ENCODE measurements around the gene GNG7. TPM values are rescaled to one million over a fixed set of nuclear protein-coding genes. Genes with fewer than 3 reads are reported as not detected.

The GNG7 gene
- polyA plus RNA-seq, 3 donors: 1.1 to 1.6 (median 1.3) TPM

GRCh38 chr19:2478756-2479555 is 223.5 kb downstream of the GNG7 start:
- under 1% methylated on average over 33 of the region's 39 CpGs for WGBS (ENCODE audit: insufficient coverage)
- peaks cover 46% of the 10 kb centered on the region for H4K20me1 ChIP-seq (ENCODE audit: insufficient read depth, low read length)
- Mint-ChIP-seq H3K36me3 (peaks cover 16 to 19% of the 10 kb centered on the region in 2 donors), H3K27me3 (ENCODE audit: low read depth in 3 of 3) (peaks cover 2 to 11% (median 3%) of the 10 kb centered on the region in 3 donors), H3K27ac (peak overlapping the region; percentile 91 to 96 (median 94)), H3K4me1 (peaks cover 21% of the 10 kb centered on the region), H3K4me3 (peak overlapping the region; percentile 99 to 100), H3K9me3 (peaks cover 12 to 19% (median 16%) of the 10 kb centered on the region in 7 donors)
- DNase-seq: peak; percentile 72 to 93 (median 79)
- peaks cover 42% of the 10 kb centered on the region for H3K79me2 ChIP-seq (ENCODE audit: insufficient read depth, low read length)
- intact Hi-C loops (cut with micrococcal nuclease): loop anchor here (2.0 to 5.0 kb wide), 4 partner anchors 16 to 158 kb away; no protein-coding TSS in a partner anchor
- H2AFZ ChIP-seq (ENCODE audit: insufficient read depth, low read depth, low read length, poor library complexity, severe bottlenecking): no peak overlapping the region
- peak overlapping the region; percentile 90 for H3K9ac ChIP-seq (ENCODE audit: insufficient read depth, low read length, poor library complexity, severe bottlenecking)
- no peak for TF ChIP-seq CTCF (IDR thresholded peaks at IDR 0.05)
- peaks cover 0 to 12% of the 10 kb centered on the region in 2 donors for H3K36me3 ChIP-seq (replicated peaks in 1 of 2; ENCODE audit: control insufficient read depth in 1 of 2, insufficient read depth in 2 of 2, low read length in 2 of 2)
- peak overlapping the region; percentile 87 to 92 for H3K27ac ChIP-seq (ENCODE audit: low read depth in 1 of 2, low read length in 2 of 2)
- peaks cover 30 to 36% of the 10 kb centered on the region in 2 donors for H3K4me1 ChIP-seq (ENCODE audit: control insufficient read depth in 1 of 2, insufficient read depth in 2 of 2, low read length in 2 of 2)
- H3K4me3 ChIP-seq (replicated peaks in 1 of 3; ENCODE audit: low read depth in 2 of 3, low read length in 3 of 3): peak overlapping the region; percentile 93 to 100 (median 94)
- H3K27me3 ChIP-seq (ENCODE audit: control insufficient read depth in 2 of 2, insufficient read depth in 2 of 2, low read length in 2 of 2): no peaks in the 10 kb centered on the region
- H3K9me3 ChIP-seq (replicated peaks in 1 of 2; ENCODE audit: control insufficient read depth in 1 of 2, insufficient read depth in 1 of 2, low read length in 2 of 2): peaks cover 0 to 19% of the 10 kb centered on the region in 2 donors
- H3K4me2 ChIP-seq (replicated peaks; ENCODE audit: extremely low read depth, low read length, poor library complexity, severe bottlenecking): peak overlapping the region; percentile 99

- Histone ChIP-seq H3K9me3 (replicated peaks in 1 of 2; ENCODE audit: control insufficient read depth in 1 of 2, insufficient read depth in 1 of 2, low read length in 2 of 2) (peaks cover 0 to 12% of the 10 kb centered on the region in 2 donors), H3K9ac (ENCODE audit: insufficient read depth, low read length, poor library complexity, severe bottlenecking) (peak overlapping the region; percentile 90), H3K4me2 (replicated peaks; ENCODE audit: extremely low read depth, low read length, poor library complexity, severe bottlenecking) (peak overlapping the region; percentile 99), H3K79me2 (ENCODE audit: insufficient read depth, low read length) (peaks cover 42% of the 10 kb centered on the region), H3K4me1 (ENCODE audit: control insufficient read depth in 1 of 2, insufficient read depth in 2 of 2, low read length in 2 of 2) (peaks cover 30 to 37% of the 10 kb centered on the region in 2 donors), H3K4me3 (replicated peaks in 1 of 3; ENCODE audit: low read depth in 2 of 3, low read length in 3 of 3) (peak overlapping the region; percentile 93 to 100 (median 94)), H4K20me1 (ENCODE audit: insufficient read depth, low read length) (peaks cover 46% of the 10 kb centered on the region), H3K36me3 (replicated peaks in 1 of 2; ENCODE audit: control insufficient read depth in 1 of 2, insufficient read depth in 2 of 2, low read length in 2 of 2) (peaks cover 0 to 12% of the 10 kb centered on the region in 2 donors), H3K27ac (ENCODE audit: low read depth in 1 of 2, low read length in 2 of 2) (peak overlapping the region; percentile 87 to 92), H2AFZ (ENCODE audit: insufficient read depth, low read depth, low read length, poor library complexity, severe bottlenecking) (no peak overlapping the region), H3K27me3 (ENCODE audit: control insufficient read depth in 2 of 2, insufficient read depth in 2 of 2, low read length in 2 of 2) (no peaks in the 10 kb centered on the region)
- Mint-ChIP-seq H3K27ac (peak overlapping the region; percentile 91 to 96 (median 94)), H3K4me3 (peak overlapping the region; percentile 99 to 100), H3K4me1 (peaks cover 21% of the 10 kb centered on the region), H3K36me3 (peaks cover 16 to 19% of the 10 kb centered on the region in 2 donors), H3K9me3 (peaks cover 9 to 15% (median 11%) of the 10 kb centered on the region in 7 donors), H3K27me3 (ENCODE audit: low read depth in 3 of 3) (peaks cover 0 to 14% (median 1%) of the 10 kb centered on the region in 3 donors)
- WGBS (ENCODE audit: insufficient coverage): 0% methylated on average over 19 of the region's 20 CpGs
- intact Hi-C loops (cut with micrococcal nuclease): loop anchor here (2.0 to 5.0 kb wide), 4 partner anchors 16 to 159 kb away; no protein-coding TSS in a partner anchor
- peak; percentile 22 for TF ChIP-seq CTCF (IDR thresholded peaks at IDR 0.05)
- DNase-seq: peak; percentile 64 to 69 (median 69)
Observed at GRCh38 chr19:2478278-2478755, 224.2 kb downstream of the GNG7 start.
